GM19023 (cell line): ENCODE measurements around the gene HCRTR1.
"Not testable (repeated sequence)": the region's sequence is repeated elsewhere in the genome, so short reads cannot be mapped to it uniquely, and the experiment has no call there.

Experiments used
- ATAC-seq: cut with Tn5 transposase; IDR thresholded peaks from one replicate; pipeline ENCODE4 v1.9.1; 2021; ENCODE audit warnings: mild to moderate bottlenecking, moderate library complexity; ENCODE audit not compliant: unreplicated experiment

Gene HCRTR1

DNA sequence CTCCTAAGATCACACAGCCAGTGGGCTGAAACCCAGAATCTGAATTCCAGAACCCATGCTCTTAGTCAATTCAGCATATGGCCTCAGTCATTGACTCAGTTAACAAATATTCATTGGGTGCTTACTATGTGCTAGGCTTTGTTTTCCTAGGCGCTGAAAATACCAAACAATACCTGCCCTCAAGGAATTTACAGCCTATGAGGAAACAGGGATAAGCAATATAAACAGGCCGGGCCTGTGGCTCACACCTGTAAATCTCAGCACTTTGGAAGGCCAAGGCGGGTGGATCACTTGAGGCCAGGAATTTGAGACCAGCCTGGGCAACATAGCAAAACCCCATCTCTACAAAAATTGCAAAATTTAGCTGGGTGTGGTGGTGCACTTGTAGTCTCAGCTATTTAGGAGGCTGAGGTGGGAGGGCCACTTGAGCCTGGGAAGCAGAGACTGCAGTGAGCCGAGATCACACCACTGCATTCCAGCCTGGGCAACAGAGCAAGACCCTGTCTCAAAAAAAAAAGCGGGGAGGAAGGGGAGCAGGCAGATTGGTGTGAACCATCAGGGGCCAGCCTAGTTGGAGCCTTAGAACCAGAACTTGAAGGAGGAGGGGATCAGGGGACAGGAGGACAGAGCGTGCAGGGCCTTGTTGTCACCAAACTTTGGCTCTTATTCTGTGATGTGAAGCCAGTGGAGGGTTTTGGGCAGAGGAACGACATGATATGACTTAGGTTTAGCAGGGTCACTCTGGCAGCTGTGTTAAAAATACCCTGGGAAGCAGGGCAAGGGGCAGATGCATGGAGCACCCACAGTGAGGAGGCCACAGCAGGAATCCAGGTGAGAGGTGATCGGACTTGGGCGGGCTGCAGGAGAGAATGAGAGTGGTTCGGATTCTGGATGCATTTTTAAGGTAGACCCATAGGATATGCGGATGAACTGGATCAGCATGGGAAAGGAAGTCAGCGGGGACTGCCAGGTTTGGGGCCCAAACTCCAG, 35.4 kb upstream of the HCRTR1 start:
- no peak for ATAC-seq

DNA sequence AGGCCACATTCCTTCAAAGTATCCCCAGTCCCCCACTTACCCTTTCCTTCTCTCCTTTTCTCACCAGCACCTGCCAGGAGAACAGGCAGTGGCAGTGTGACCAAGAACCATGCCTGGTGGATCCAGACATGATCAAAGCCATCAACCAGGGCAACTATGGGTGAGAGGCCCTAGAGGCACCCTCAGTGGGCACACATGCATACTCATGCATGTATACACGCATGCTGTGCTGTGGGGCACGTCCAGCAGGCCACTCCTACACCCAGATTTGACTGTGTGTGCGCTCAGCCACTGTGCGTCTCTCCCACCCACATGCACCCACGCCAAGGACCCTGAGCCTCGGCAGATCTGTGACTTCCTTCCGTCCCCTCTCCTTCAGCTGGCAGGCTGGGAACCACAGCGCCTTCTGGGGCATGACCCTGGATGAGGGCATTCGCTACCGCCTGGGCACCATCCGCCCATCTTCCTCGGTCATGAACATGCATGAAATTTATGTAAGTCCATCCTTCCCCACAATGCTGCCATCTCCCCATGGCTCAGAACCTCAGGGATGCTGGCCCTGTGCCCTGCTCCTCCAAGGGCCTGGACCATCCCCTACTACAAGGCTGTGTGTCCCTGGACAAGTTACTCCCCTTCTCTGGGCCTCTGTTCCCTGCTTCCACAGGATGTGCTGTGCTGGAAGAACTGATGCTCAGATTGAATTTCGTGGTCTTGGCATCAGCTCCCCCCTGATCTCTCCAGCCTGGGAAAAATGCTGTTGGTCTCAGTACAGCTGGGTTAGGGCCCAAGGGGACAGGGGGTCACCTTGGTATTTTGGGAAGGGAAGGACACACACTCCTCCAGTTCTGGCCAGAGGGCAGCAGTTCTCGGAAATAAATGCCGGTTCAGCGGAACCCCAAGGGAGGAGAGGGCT, 34.2 kb upstream of the HCRTR1 start:
- no peak for ATAC-seq

- no peak for ATAC-seq
These were observed 33.3 kb upstream of the HCRTR1 start for GRCh38 chr1:31583995-31584868.

GRCh38 chr1:31584869-31585735, 32.4 kb upstream of the HCRTR1 start:
- ATAC-seq, result no peak

DNA sequence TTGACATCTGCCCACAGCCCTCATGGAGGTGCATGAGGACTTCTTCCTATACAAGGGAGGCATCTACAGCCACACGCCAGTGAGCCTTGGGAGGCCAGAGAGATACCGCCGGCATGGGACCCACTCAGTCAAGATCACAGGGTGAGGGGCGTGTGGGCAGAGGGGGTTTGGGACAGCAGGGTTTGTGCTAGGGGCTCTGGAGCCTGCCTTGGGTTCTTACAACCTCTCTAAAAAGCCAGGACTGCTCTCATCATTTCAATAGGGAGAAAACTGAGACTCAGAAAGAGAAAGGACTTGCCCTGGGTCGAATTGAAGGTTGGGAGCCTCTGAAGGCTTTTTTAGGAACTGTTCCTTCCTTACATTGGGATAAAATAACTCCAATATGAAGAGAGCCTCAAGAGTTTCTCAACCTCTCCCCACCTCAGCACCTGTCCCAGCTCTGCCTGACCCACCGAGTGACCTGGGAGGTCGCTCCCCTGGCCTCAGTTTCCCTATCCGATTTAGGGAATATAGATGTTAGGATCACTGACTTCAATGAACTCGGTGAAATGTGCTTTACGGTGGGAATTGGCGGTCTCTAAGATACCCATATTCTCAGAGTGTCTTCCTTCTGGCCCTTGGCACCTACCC, 31.6 kb upstream of the HCRTR1 start:
- no peak for ATAC-seq

DNA sequence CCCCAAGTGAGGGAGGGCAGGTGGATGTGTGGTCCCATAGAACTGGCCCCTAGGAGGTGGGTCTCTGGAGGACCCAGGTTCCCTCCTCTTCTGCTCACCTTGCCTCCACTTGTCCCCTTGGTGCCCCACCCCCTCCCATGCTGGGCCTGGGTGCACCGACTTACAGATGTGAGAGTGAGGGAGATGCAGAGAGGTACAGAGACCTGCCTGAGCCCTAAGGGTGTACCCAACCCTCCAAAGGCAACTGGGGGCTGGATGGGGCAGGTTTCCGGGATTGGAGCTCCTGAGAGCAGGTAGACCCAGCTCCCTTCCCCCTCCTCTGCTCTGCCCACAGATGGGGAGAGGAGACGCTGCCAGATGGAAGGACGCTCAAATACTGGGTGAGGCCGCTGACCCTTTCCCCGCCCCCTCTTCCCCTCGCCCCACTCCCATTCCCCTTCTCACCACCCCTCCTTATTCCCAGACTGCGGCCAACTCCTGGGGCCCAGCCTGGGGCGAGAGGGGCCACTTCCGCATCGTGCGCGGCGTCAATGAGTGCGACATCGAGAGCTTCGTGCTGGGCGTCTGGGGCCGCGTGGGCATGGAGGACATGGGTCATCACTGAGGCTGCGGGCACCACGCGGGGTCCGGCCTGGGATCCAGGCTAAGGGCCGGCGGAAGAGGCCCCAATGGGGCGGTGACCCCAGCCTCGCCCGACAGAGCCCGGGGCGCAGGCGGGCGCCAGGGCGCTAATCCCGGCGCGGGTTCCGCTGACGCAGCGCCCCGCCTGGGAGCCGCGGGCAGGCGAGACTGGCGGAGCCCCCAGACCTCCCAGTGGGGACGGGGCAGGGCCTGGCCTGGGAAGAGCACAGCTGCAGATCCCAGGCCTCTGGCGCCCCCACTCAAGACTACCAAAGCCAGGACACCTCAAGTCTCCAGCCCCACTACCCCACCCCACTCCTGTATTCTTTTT, 30.8 kb upstream of the HCRTR1 start:
- ATAC-seq, result no peak

DNA sequence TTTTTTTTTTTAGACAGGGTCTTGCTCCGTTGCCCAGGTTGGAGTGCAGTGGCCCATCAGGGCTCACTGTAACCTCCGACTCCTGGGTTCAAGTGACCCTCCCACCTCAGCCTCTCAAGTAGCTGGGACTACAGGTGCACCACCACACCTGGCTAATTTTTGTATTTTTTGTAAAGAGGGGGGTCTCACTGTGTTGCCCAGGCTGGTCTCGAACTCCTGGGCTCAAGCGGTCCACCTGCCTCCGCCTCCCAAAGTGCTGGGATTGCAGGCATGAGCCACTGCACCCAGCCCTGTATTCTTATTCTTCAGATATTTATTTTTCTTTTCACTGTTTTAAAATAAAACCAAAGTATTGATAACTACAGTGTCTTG, 30.2 kb upstream of the HCRTR1 start:
- ATAC-seq, result not testable (repeated sequence)

DNA sequence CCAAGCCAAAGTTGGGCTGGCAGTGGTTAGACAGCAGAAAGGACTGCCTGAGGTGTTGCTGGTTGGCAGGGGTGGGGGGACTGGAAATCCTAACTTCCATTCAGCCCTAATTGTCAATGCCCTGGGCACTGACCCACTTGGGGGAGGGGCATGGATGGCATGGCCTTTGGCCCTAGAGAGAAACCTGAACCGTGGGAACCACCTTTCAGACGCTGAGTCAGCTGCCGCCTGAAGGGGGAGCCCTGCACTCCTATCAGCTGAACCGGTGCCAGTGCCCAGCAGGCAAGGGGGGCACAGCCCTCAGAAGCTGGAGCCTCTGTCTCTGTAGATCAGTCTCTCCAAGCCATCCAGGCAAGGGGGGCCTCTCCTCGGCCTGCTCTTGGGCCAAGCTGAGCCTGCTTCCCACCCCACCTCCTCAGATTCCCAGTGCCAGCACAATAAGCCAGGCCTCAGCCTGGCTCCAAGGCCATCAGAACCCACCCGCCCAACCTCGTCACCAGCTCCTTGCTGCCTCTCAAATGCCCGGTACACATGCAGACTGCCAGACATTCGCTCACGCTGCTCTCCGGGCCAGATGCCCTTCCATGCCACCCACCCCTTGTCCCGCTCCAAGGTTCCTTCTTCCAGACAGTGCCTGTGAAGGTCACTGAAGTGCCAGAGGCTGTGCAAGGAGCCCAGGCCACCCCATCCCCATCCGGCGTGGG, 29.6 kb upstream of the HCRTR1 start:
- ATAC-seq, result no peak

DNA sequence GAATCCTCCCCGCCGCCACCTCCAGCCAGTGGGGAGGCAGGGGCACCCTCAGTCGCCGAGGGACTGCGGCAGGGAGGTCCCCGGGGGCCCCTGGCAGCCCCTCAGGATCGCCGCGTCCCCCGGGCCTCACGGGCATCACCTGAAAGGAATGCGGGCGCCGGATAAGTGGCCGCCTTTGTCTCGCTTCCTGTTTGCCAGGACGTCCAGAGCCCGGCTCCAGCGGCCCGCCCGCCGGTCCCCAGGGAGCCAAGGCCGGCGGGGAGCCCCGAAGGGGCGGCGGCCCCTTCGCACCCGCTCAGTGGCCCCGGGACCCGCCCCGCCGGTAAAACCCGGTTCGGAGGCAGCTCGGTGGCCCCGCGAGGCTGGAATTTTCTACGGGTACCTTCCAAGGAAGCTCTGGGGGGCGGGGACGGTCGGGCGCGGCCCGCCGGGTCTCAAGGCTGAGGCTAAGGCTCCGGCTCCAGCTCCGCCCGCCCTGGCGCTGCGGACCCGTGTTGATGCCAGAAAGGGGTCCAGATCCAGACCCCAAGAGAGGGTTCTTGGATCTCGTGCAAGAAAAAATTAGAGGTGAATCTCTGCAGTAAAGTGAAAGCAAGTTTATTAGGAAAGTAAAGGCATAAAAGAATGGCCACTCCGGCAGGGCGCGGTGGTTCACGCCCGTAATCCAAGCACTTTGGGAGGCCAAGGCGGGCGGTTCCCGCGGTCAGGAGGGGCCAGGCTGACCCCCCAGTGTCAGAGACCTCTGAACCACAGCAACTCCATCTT, 28.6 kb upstream of the HCRTR1 start:
- ATAC-seq, result no peak

GRCh38 chr1:31591425-31592093, 25.9 kb upstream of the HCRTR1 start:
- ATAC-seq, result no peak

DNA sequence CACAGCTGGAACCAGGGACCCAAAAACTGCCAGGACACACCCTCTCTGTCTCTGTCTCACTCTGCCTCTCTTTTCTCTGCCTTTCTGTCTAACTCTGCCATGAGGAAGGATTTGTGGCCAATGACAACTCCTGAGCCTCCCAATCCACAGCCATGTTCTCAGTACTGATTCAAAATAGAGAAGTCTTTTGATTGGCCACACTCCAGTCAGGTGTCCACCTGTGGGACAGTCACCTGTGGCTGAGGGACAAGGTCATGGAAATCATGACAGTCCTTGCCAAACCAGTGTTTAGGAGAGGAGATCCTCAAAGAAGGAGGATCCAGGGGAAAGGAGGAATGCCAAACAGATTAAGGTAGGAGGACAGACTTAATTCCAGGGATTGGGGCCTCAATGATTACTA, 25.4 kb upstream of the HCRTR1 start:
- ATAC-seq, result no peak

- ATAC-seq, result no peak
These were observed 24.3 kb upstream of the HCRTR1 start for GRCh38 chr1:31593136-31593665.

DNA sequence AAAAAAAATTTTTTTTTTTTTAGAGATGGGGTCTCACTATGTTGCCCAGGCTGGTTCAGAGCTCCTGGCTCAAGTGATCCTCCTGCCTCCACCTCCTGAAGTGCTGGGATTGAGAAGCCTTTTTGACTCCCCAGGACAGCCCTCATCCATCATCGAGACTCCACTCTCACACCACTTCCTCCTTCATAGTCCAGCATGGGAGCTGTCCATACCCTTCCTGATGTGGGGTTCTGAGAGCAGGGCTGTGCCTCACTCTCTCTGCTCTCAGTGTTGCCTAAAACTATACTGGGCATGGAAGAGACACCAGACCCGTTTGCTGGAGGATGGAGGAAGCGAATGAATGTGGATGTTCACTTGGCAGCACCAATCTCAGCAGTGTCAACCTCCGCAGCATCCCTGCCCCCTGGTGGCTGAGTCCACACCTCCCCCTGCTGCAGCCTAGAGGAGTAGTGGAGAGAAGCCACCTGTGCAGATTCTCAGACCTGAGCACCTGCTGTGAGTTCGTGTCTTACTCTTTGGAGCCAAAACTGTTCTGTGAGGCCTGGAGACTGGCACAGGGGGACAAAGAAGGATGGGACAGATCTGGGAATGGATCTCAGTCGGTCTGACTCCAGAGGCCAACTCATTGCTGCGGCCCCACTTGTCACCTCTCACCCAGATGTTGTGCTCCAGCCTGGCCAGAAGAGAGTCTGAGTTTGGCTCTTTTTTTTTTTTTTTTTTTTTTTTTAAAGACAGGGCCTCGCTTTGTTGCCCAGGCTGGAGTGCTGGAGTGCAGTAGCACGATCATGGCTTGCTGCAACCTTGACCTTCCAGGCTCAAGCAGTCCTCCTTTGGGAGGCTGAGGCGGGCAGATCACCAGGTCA, 23.5 kb upstream of the HCRTR1 start:
- ATAC-seq, result peak; percentile 54

DNA sequence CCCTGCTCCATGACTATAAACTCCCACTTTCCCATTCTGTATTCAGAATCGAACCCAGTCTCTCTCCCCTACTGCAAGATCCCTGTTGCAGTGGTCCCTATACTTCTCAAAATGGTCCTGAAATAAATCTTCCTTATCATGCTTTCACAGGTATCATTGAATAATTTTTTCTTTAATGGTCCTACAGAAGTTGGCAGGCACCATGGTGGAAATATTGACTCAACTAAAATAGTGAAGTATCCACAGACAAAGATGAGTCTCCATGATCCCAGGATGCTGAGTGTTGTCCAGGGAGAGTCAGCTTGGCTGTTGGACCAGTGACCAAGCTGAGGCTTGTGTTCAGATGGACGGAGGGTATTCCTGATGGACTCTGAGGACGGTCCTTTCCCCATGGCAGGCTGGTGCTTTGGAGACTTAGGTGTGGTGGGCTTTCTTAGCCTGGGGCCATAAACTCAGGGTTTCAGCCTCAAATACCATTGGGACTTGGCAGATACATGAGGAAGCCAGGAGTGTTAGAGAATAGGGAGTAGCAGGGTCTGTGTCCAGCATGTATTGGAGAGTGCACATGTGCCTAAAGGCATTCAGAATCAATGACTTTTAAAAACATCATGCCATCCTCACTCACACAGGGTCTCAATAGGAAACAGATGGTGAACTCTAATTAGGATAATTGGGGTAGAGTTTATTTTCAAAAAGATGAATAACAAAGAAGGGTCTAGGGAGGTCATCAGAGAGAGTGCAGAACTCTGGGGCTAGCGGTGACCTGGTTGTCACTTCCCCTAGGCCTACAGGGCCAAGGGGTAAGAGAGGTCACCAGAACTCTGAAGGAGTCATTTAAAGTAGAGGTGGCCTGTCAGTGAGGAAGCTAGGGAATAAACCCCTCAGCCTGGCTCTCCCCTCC, 21.4 kb upstream of the HCRTR1 start:
- no peak for ATAC-seq
